ENCODE data around the gene ID3.

ID3 gene

GRCh38 chr1:23581219-23581618 is 21.9 kb upstream of the ID3 start:
- DNase-seq (ENCODE audit: low spot score in 2 of 2) (no peak), ATAC-seq (replicated peaks; ENCODE audit: extremely low read depth, poor library complexity, severe bottlenecking) (no peak)
- Mint-ChIP-seq H3K4me3 (no peak overlapping the region), H3K27me3 (no peaks in the 10 kb centered on the region), H3K9me3 (no peaks in the 10 kb centered on the region), H3K4me1 (peaks cover 6% of the 10 kb centered on the region), H3K36me3 (ENCODE audit: insufficient read depth) (no peaks in the 10 kb centered on the region), H3K27ac (ENCODE audit: low read depth) (no peak overlapping the region)

DNA sequence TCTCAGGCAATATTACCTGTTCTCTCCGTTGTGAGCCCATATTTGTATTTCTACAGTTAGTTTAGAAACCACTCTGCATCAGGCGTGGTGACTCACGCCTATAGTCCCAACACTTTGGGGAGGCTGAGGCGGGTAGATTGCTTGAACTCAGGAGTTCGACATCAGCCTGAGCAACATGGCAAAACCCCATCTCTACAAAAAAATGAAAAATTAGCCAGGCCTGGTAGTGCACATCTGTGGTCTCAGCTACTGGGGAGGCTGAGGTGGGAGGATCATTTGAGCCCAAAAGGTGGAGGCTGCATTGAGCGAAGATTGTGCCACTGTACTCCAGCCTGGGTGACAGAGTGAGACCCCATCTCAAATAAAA is 19.7 kb upstream of the ID3 start:
- no peaks in the 10 kb centered on the region for H3K9me3 Mint-ChIP-seq
- DNase-seq (ENCODE audit: low spot score in 2 of 2), result no peak
- H3K27me3 Mint-ChIP-seq, result no peaks in the 10 kb centered on the region
- H3K4me1 Mint-ChIP-seq, result peaks cover 6% of the 10 kb centered on the region
- no peak overlapping the region for H3K27ac Mint-ChIP-seq (ENCODE audit: low read depth)
- H3K4me3 Mint-ChIP-seq, result no peak overlapping the region
- H3K36me3 Mint-ChIP-seq (ENCODE audit: insufficient read depth), result no peaks in the 10 kb centered on the region
- no peak for ATAC-seq (replicated peaks; ENCODE audit: extremely low read depth, poor library complexity, severe bottlenecking)

DNA sequence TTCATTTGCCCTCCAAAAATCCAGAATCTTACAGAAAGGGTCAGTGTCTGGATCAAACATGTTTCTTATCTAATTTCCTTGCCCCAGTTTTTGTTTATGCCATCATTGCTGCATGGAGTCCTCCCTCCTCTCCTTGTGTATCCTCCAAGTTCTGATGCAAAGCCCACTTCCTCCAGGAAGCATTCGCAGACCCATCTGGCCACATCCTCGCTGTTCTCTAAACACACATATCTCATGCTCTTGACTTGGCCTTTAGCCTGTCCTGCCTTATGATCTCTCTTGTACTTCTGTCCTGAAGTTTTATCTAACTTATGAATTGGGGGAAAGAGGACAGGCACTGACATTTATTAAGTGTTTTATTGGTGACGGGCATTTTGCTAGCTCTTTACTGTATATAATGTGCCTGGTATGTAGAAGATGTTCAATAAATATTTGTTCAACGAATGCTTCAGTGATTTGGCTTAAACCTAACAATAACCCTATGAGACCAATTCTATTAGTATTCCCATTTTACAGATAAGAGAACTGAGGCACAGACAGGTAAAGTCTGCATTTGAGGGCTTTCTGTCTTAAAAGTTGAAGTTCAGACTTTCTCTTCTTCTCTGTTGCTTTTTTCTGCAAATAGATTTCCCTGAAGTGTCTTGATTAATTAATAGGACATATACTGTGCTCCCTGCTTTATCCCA is 19.2 kb upstream of the ID3 start:
- no peaks in the 10 kb centered on the region for H3K36me3 Mint-ChIP-seq (ENCODE audit: insufficient read depth)
- H3K27me3 Mint-ChIP-seq, result no peaks in the 10 kb centered on the region
- ATAC-seq (replicated peaks; ENCODE audit: extremely low read depth, poor library complexity, severe bottlenecking) (no peak), DNase-seq (ENCODE audit: low spot score in 2 of 2) (no peak)
- no peak overlapping the region for H3K4me3 Mint-ChIP-seq
- peaks cover 6% of the 10 kb centered on the region for H3K4me1 Mint-ChIP-seq
- H3K9me3 Mint-ChIP-seq, result no peaks in the 10 kb centered on the region
- H3K27ac Mint-ChIP-seq (ENCODE audit: low read depth), result no peak overlapping the region

DNA sequence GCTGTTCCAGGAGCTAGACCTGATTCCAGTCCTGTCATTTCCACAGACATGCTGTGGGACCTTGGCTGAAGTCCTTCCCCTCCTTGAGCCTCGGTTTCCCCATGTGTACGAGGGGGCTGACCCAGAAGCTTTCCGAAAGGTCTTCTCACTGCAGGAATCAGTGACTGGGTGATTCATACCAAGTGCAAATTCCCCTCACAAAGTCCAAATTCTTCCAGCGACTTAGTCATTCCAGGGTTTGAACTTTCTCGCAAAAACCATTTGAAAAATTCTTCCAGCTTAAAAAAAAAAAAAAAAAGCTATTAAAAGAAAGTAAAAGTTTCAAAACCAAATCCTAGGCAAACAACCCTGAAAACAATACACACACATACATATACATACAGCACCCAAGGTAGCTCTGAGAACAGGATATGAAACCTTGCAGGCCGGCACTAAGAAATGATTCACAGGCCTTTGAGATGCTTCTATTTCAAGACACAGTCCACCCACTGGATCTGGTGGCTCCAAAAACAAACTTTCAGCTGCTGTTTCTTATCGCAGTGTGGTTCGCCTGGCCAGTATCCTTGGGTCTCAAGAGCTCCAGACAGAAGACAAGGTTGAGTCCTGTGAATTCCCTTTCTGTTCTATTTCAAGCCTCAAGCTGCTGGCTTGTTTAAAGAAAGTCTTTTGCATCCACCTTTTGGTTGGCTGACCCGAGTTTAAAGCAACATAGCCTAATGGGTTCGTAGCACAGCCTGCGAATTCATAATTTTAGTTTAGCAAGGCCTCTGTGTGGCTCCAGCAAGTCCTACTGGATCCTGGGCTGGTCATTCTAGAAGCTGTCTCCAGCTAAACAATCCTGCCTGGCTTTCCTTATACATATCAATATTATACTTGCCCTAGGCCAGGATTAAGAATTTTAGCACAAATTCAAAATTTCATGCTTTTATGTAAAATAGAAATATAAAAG is 18.0 kb upstream of the ID3 start:
- Mint-ChIP-seq H3K9me3 (no peaks in the 10 kb centered on the region), H3K4me3 (no peak overlapping the region), H3K27ac (ENCODE audit: low read depth) (no peak overlapping the region), H3K4me1 (peaks cover 6% of the 10 kb centered on the region), H3K36me3 (ENCODE audit: insufficient read depth) (no peaks in the 10 kb centered on the region), H3K27me3 (no peaks in the 10 kb centered on the region)
- ATAC-seq (replicated peaks; ENCODE audit: extremely low read depth, poor library complexity, severe bottlenecking) (peak; percentile 49), DNase-seq (ENCODE audit: low spot score in 2 of 2) (no peak)

DNA sequence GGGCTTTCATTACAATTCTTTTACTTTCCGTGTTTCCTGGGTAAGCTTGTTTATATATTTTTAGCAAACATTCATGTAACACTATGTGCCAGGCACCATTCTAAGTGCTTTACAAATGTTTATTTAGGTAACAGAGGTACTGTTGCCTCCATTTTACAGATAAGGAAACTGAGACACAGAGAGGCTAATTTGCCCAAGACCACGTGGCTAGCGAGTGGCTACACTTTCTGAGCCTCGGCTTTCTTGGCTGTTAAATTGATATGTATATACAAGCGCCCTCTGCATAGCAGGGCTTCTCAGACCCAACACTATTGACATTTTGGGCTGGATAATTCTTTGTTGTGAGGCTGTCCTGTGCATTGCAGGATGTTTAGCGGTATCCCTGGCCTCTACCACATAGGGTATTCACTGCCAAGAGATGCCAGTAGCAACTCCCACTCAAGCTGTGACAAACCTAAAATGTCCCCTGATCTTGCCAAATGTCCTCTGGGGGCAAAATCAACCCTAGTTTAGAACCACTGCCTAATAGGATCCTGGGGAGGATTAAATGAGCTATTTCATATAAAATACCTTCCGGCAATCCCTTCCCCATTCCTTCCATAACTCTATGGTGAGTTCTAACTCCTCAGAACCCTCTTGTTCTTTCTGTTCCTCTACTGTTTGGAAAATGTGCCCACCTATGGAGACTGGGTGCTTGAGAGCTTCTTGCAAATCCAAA is 17.2 kb upstream of the ID3 start:
- H3K4me1 Mint-ChIP-seq, result peaks cover 6% of the 10 kb centered on the region
- H3K27ac Mint-ChIP-seq (ENCODE audit: low read depth), result no peak overlapping the region
- no peaks in the 10 kb centered on the region for H3K27me3 Mint-ChIP-seq
- ATAC-seq (replicated peaks; ENCODE audit: extremely low read depth, poor library complexity, severe bottlenecking), result no peak
- H3K9me3 Mint-ChIP-seq, result no peaks in the 10 kb centered on the region
- H3K36me3 Mint-ChIP-seq (ENCODE audit: insufficient read depth), result no peaks in the 10 kb centered on the region
- no peak for DNase-seq (ENCODE audit: low spot score in 2 of 2)
- no peak overlapping the region for H3K4me3 Mint-ChIP-seq

- peaks cover 9% of the 10 kb centered on the region for H3K27me3 Mint-ChIP-seq
- no peaks in the 10 kb centered on the region for H3K36me3 Mint-ChIP-seq (ENCODE audit: insufficient read depth)
- H3K4me1 Mint-ChIP-seq, result peaks cover 6% of the 10 kb centered on the region
- H3K9me3 Mint-ChIP-seq, result no peaks in the 10 kb centered on the region
- no peak for DNase-seq (ENCODE audit: low spot score in 2 of 2)
- no peak overlapping the region for H3K4me3 Mint-ChIP-seq
- no peak overlapping the region for H3K27ac Mint-ChIP-seq (ENCODE audit: low read depth)
- ATAC-seq (replicated peaks; ENCODE audit: extremely low read depth, poor library complexity, severe bottlenecking), result no peak
These were observed 16.0 kb upstream of the ID3 start for GRCh38 chr1:23575226-23575810.

GRCh38 chr1:23574265-23574754 is 15.0 kb upstream of the ID3 start:
- ATAC-seq (replicated peaks; ENCODE audit: extremely low read depth, poor library complexity, severe bottlenecking), result no peak
- Mint-ChIP-seq H3K27ac (ENCODE audit: low read depth) (no peak overlapping the region), H3K4me1 (peaks cover 6% of the 10 kb centered on the region)

DNA sequence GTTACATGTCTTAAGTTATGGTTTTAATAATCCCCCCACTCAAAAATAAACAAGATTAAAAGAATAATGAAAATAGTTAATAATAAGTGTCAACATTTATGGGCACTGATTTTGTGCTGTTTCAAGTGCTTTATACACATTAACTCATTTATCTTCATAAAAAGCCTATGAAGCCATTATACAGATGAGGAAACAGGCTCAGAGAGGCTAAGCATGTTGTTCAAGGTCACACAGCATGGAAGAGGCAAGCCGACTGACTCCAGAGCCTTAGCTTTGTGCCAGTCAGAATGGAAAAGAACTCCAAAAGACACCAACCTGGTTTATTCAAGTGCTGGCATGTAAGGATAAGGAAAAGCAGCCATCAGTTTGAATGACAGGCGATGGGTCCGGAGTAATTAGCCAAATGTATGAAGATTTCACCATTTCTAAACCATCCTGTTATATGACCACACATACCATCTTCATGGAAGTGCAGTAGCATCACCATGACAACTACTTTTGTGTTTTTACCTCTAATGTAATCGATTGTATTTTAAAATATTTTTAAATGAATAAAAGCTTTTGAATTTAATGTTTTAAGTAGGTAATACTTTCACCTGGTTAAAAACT is 14.4 kb upstream of the ID3 start:
- Mint-ChIP-seq H3K27me3 (peaks cover 25% of the 10 kb centered on the region), H3K36me3 (ENCODE audit: insufficient read depth) (peaks cover 2% of the 10 kb centered on the region), H3K4me3 (no peak overlapping the region), H3K27ac (ENCODE audit: low read depth) (no peak overlapping the region), H3K9me3 (no peaks in the 10 kb centered on the region), H3K4me1 (peaks cover 8% of the 10 kb centered on the region)
- no peak for ATAC-seq (replicated peaks; ENCODE audit: extremely low read depth, poor library complexity, severe bottlenecking)
- DNase-seq (ENCODE audit: low spot score in 2 of 2), result no peak

More at GRCh38 chr1:23574265-23574754, 15.0 kb upstream of the ID3 start:
- peaks cover 19% of the 10 kb centered on the region for H3K27me3 Mint-ChIP-seq
- H3K36me3 Mint-ChIP-seq (ENCODE audit: insufficient read depth), result peaks cover 1% of the 10 kb centered on the region
- no peaks in the 10 kb centered on the region for H3K9me3 Mint-ChIP-seq
- H3K4me3 Mint-ChIP-seq, result no peak overlapping the region
- DNase-seq (ENCODE audit: low spot score in 2 of 2), result no peak

GRCh38 chr1:23571465-23571864 is 12.2 kb upstream of the ID3 start:
- Mint-ChIP-seq H3K27ac (ENCODE audit: low read depth) (no peak overlapping the region), H3K27me3 (peaks cover 46% of the 10 kb centered on the region), H3K4me1 (peaks cover 8% of the 10 kb centered on the region), H3K36me3 (ENCODE audit: insufficient read depth) (peaks cover 8% of the 10 kb centered on the region), H3K4me3 (no peak overlapping the region), H3K9me3 (no peaks in the 10 kb centered on the region)
- ATAC-seq (replicated peaks; ENCODE audit: extremely low read depth, poor library complexity, severe bottlenecking), result no peak
- DNase-seq (ENCODE audit: low spot score in 2 of 2), result no peak

- DNase-seq (ENCODE audit: low spot score in 2 of 2), result no peak
- no peaks in the 10 kb centered on the region for H3K9me3 Mint-ChIP-seq
- peaks cover 55% of the 10 kb centered on the region for H3K27me3 Mint-ChIP-seq
- H3K4me3 Mint-ChIP-seq, result no peak overlapping the region
- no peak overlapping the region for H3K27ac Mint-ChIP-seq (ENCODE audit: low read depth)
- peaks cover 8% of the 10 kb centered on the region for H3K4me1 Mint-ChIP-seq
- H3K36me3 Mint-ChIP-seq (ENCODE audit: insufficient read depth), result peaks cover 8% of the 10 kb centered on the region
- ATAC-seq (replicated peaks; ENCODE audit: extremely low read depth, poor library complexity, severe bottlenecking), result no peak
These were observed 10.8 kb upstream of the ID3 start for GRCh38 chr1:23570001-23570691.

- H3K27me3 Mint-ChIP-seq, result peaks cover 61% of the 10 kb centered on the region
These were observed 9.5 kb upstream of the ID3 start for GRCh38 chr1:23568608-23569383.

More at GRCh38 chr1:23568608-23569383, 9.5 kb upstream of the ID3 start:
- Mint-ChIP-seq H3K27ac (ENCODE audit: low read depth) (peak overlapping the region; percentile 27), H3K4me3 (peak overlapping the region; percentile 75), H3K4me1 (peaks cover 8% of the 10 kb centered on the region), H3K36me3 (ENCODE audit: insufficient read depth) (peaks cover 8% of the 10 kb centered on the region), H3K9me3 (no peaks in the 10 kb centered on the region)
- no peak for ATAC-seq (replicated peaks; ENCODE audit: extremely low read depth, poor library complexity, severe bottlenecking)
- no peak for DNase-seq (ENCODE audit: low spot score in 2 of 2)
